ENCODE measurements around the gene KCNJ2.

DNA sequence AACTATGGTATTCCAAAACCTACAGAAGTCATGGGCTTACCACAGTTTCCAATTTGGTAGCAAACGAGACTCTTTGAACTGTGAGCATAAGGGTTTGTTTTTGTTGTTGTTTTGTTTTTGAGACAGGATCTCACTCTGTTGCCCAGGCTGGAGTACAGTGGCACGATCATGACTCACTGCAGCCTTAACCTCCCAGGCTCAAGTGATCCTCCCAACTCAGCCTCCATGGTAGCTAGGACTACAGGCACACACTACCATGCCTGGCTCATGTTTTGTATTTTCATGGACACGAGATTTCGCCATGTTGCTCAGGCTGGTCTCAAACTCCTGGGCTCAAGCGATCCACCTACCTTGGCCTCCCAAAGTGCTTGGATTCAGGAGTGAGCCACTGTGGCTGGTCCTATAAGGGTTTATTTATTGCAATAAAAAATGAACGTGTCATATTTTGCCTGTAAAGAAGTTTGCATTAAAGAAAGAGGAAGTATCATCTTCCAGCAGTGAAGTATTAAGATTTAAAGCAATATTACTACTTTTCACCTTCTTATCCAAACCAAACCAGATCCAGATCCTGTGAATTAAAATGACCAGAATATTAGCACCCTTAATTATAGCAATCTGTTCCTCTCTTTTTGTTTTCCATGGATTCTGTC lies 37.2 kb downstream of the KCNJ2 start:
- TF ChIP-seq, protein P1, sequence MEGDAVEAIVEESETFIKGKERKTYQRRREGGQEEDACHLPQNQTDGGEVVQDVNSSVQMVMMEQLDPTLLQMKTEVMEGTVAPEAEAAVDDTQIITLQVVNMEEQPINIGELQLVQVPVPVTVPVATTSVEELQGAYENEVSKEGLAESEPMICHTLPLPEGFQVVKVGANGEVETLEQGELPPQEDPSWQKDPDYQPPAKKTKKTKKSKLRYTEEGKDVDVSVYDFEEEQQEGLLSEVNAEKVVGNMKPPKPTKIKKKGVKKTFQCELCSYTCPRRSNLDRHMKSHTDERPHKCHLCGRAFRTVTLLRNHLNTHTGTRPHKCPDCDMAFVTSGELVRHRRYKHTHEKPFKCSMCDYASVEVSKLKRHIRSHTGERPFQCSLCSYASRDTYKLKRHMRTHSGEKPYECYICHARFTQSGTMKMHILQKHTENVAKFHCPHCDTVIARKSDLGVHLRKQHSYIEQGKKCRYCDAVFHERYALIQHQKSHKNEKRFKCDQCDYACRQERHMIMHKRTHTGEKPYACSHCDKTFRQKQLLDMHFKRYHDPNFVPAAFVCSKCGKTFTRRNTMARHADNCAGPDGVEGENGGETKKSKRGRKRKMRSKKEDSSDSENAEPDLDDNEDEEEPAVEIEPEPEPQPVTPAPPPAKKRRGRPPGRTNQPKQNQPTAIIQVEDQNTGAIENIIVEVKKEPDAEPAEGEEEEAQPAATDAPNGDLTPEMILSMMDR (IDR thresholded peaks at IDR 0.05): no peak
- TF ChIP-seq, protein P2, sequence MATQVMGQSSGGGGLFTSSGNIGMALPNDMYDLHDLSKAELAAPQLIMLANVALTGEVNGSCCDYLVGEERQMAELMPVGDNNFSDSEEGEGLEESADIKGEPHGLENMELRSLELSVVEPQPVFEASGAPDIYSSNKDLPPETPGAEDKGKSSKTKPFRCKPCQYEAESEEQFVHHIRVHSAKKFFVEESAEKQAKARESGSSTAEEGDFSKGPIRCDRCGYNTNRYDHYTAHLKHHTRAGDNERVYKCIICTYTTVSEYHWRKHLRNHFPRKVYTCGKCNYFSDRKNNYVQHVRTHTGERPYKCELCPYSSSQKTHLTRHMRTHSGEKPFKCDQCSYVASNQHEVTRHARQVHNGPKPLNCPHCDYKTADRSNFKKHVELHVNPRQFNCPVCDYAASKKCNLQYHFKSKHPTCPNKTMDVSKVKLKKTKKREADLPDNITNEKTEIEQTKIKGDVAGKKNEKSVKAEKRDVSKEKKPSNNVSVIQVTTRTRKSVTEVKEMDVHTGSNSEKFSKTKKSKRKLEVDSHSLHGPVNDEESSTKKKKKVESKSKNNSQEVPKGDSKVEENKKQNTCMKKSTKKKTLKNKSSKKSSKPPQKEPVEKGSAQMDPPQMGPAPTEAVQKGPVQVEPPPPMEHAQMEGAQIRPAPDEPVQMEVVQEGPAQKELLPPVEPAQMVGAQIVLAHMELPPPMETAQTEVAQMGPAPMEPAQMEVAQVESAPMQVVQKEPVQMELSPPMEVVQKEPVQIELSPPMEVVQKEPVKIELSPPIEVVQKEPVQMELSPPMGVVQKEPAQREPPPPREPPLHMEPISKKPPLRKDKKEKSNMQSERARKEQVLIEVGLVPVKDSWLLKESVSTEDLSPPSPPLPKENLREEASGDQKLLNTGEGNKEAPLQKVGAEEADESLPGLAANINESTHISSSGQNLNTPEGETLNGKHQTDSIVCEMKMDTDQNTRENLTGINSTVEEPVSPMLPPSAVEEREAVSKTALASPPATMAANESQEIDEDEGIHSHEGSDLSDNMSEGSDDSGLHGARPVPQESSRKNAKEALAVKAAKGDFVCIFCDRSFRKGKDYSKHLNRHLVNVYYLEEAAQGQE (IDR thresholded peaks at IDR 0.05; ENCODE audit: insufficient read depth in 1 of 2, low read depth in 2 of 2, low read length in 1 of 2): no peak
